Measurements from ENCODE around the gene HHLA2. TPM values are rescaled to one million over a fixed set of nuclear protein-coding genes. Genes with fewer than 3 reads are reported as not detected.

Gene HHLA2
- total RNA-seq, 6 experiments from 2014 or later: not detected

- Mint-ChIP-seq H3K27me3 (ENCODE audit: insufficient read depth) (peaks cover 4% of the 10 kb centered on the region), H3K4me1 (ENCODE audit: low read depth) (peaks cover 7% of the 10 kb centered on the region; the same call in 1 of the 2 replicates), H3K27ac (no peak overlapping the region), H3K4me3 (no peak overlapping the region), H3K36me3 (ENCODE audit: low read depth) (no peaks in the 10 kb centered on the region), H3K9me3 (no peaks in the 10 kb centered on the region)
- no peak for TF ChIP-seq CTCF (IDR thresholded peaks at IDR 0.05)
- no peak for DNase-seq
These were observed 47.1 kb downstream of the HHLA2 start for GRCh38 chr3:108343491-108343890.

- Mint-ChIP-seq H3K9me3 (no peaks in the 10 kb centered on the region), H3K36me3 (ENCODE audit: low read depth) (no peaks in the 10 kb centered on the region), H3K4me1 (ENCODE audit: low read depth) (peaks cover 7% of the 10 kb centered on the region; the same call in 1 of the 2 replicates), H3K27ac (no peak overlapping the region), H3K27me3 (ENCODE audit: insufficient read depth) (peaks cover 6% of the 10 kb centered on the region), H3K4me3 (no peak overlapping the region)
- no peak for DNase-seq
- no peak for TF ChIP-seq CTCF (IDR thresholded peaks at IDR 0.05)
These were observed 49.3 kb downstream of the HHLA2 start for GRCh38 chr3:108345492-108346205.

GRCh38 chr3:108346301-108347227 is 50.2 kb downstream of the HHLA2 start:
- Mint-ChIP-seq H3K4me1 (ENCODE audit: low read depth) (peaks cover 7% of the 10 kb centered on the region; the same call in 1 of the 2 replicates), H3K9me3 (no peaks in the 10 kb centered on the region), H3K27me3 (ENCODE audit: insufficient read depth) (peaks cover 6% of the 10 kb centered on the region), H3K36me3 (ENCODE audit: low read depth) (no peaks in the 10 kb centered on the region), H3K27ac (no peak overlapping the region), H3K4me3 (no peak overlapping the region)
- no peak for DNase-seq
- no peak for TF ChIP-seq CTCF (IDR thresholded peaks at IDR 0.05)

- peaks cover 8% of the 10 kb centered on the region for H3K27me3 Mint-ChIP-seq (ENCODE audit: insufficient read depth)
These were observed 55.8 kb downstream of the HHLA2 start for GRCh38 chr3:108352176-108352575.

GRCh38 chr3:108354562-108354961 is 58.2 kb downstream of the HHLA2 start:
- TF ChIP-seq CTCF (IDR thresholded peaks at IDR 0.05): no peak
- no peaks in the 10 kb centered on the region for H3K9me3 Mint-ChIP-seq
- no peak for DNase-seq
- H3K27me3 Mint-ChIP-seq (ENCODE audit: insufficient read depth): peaks cover 7% of the 10 kb centered on the region
- H3K4me1 Mint-ChIP-seq (ENCODE audit: low read depth): no peaks in the 10 kb centered on the region
- no peak overlapping the region for H3K4me3 Mint-ChIP-seq
- H3K36me3 Mint-ChIP-seq (ENCODE audit: low read depth): no peaks in the 10 kb centered on the region
- H3K27ac Mint-ChIP-seq: no peak overlapping the region

More at GRCh38 chr3:108352176-108352575, 55.8 kb downstream of the HHLA2 start:
- H3K36me3 Mint-ChIP-seq (ENCODE audit: low read depth): no peaks in the 10 kb centered on the region
- TF ChIP-seq CTCF (IDR thresholded peaks at IDR 0.05): no peak
- H3K4me1 Mint-ChIP-seq (ENCODE audit: low read depth): no peaks in the 10 kb centered on the region
- H3K9me3 Mint-ChIP-seq: no peaks in the 10 kb centered on the region
- H3K4me3 Mint-ChIP-seq: no peak overlapping the region
- DNase-seq: no peak
- H3K27ac Mint-ChIP-seq: no peak overlapping the region
